PC-3 (cell line): ENCODE results near the gene BZW1.

ENCODE experiments used
- CTCF ChIP-seq: fragments of 300-600 bp; sonication (generic); conservative IDR thresholded peaks from 2 replicates; pipeline ENCODE4 v1.5.1; 2017; ENCODE audit warnings: antibody characterized with exemption, low read depth, mild to moderate bottlenecking, low read length
- EZH2phosphoT487 ChIP-seq: fragments of 300-600 bp; sonication (generic); IDR thresholded peaks from 2 replicates; pipeline ENCODE4 v1.6.1; 2018; ENCODE audit warnings: mild to moderate bottlenecking, antibody characterized with exemption, low read length, borderline replicate concordance

GRCh38 chr2:200791905-200792304, 19.8 kb upstream of the BZW1 start:
- TF ChIP-seq CTCF, result no peak
- no peak for TF ChIP-seq EZH2phosphoT487
